K562 (cell line): ENCODE results near the gene PRKCSH. TPM values are rescaled to one million over a fixed set of nuclear protein-coding genes. Genes with fewer than 3 reads are reported as not detected.
A peak's percentile ranks its signal among the peaks of the same experiment; 100 is the strongest.

Experiments
- ADNP ChIP-seq: fragments of 200-800 bp; sonication (Bioruptor generic); IDR thresholded peaks from 2 replicates; pipeline ENCODE4 v1.6.1; 2016; ENCODE audit warnings: missing genetic modification characterization, missing compliant biosample characterization
- ARID1B ChIP-seq: fragments of 450-650 bp; IDR thresholded peaks from 2 replicates; pipeline ENCODE4 v1.6.1; 2016; ENCODE audit warnings: antibody characterized with exemption, mild to moderate bottlenecking, inconsistent platforms
- ATF1 ChIP-seq, 2 experiments: fragments of 450-650 bp in 1 of 2; IDR thresholded peaks; 2 replicates each; pipeline ENCODE4 v1.6.1; 2016; ENCODE audit warnings: missing compliant biosample characterization in 1 of 2, missing genetic modification characterization in 1 of 2
- CBFA2T2 ChIP-seq: fragments of 450-650 bp; conservative IDR thresholded peaks from 2 replicates; pipeline ENCODE4 v1.6.1; 2017; ENCODE audit warnings: mild to moderate bottlenecking
- CCNT2 ChIP-seq: IDR thresholded peaks from 2 replicates; pipeline ENCODE4 v1.6.1; 2011; ENCODE audit warnings: borderline replicate concordance, low read depth, mild to moderate bottlenecking, moderate library complexity, mixed read lengths, low read length; ENCODE audit not compliant: insufficient read length; ENCODE audit errors: extremely low read depth
- CREB1 ChIP-seq, 2 experiments: sonication (generic) in 1 of 2; formaldehyde crosslinking in 1 of 2; IDR thresholded peaks; 2 replicates each; pipeline versions ENCODE4 v1.6.1 to v1.8.0; 2012 to 2022; ENCODE audit warnings: inconsistent platforms in 1 of 2, mild to moderate bottlenecking in 1 of 2, missing genetic modification reagents in 1 of 2, moderate library complexity in 1 of 2
- CTBP1 ChIP-seq: fragments of 450-650 bp; IDR thresholded peaks from 2 replicates; pipeline ENCODE4 v1.6.1; 2016; ENCODE audit warnings: borderline replicate concordance
- FOXP1 ChIP-seq: sonication (generic); formaldehyde crosslinking; IDR thresholded peaks from 2 replicates; pipeline ENCODE4 v1.8.0; 2022; ENCODE audit warnings: mild to moderate bottlenecking, missing genetic modification reagents
- HMG20B ChIP-seq: fragments of 250-450 bp; sonication (Bioruptor Pico); IDR thresholded peaks from 2 replicates; pipeline ENCODE4 v1.5.0; 2021; ENCODE audit warnings: mild to moderate bottlenecking
- JUND ChIP-seq, 2 experiments: IDR thresholded peaks; 2 replicates in 1 of 2; 3 replicates in 1 of 2; pipeline ENCODE4 v1.6.1; 2011; ENCODE audit warnings: borderline replicate concordance in 2 of 2, low read depth in 2 of 2, low read length in 2 of 2, improper control_type of control experiment in 1 of 2, missing biosample characterization in 1 of 2, missing genetic modification characterization in 1 of 2, missing genetic modification reagents in 1 of 2
- KLF1 ChIP-seq: fragments of 450-650 bp; IDR thresholded peaks from 2 replicates; pipeline ENCODE4 v1.6.1; 2016; ENCODE audit warnings: missing genetic modification characterization, missing compliant biosample characterization
- PHF8 ChIP-seq: fragments of 200-600 bp; sonication (generic); IDR thresholded peaks from 2 replicates; pipeline ENCODE4 v1.6.1; 2012; ENCODE audit warnings: mixed run types, mild to moderate bottlenecking, inconsistent platforms, low read length, moderate library complexity, borderline replicate concordance
- PRMT5 ChIP-seq: sonication (generic); formaldehyde crosslinking; IDR thresholded peaks from 2 replicates; pipeline ENCODE4 v1.5.0; 2020; ENCODE audit warnings: missing genetic modification reagents
- SAP30 ChIP-seq: fragments of 200-600 bp; sonication (generic); IDR thresholded peaks from 2 replicates; pipeline ENCODE4 v1.6.1; 2012; ENCODE audit warnings: borderline replicate concordance, low read depth, mild to moderate bottlenecking, moderate library complexity, low read length, control low read depth, inconsistent platforms; ENCODE audit not compliant: insufficient read depth, poor library complexity, severe bottlenecking
- SRF ChIP-seq, 2 experiments: fragments of 250-450, 450-650 bp in 1 of 2; sonication (Bioruptor Pico) in 1 of 2; sonication (generic) in 1 of 2; formaldehyde crosslinking; IDR thresholded peaks; 2 replicates each; pipeline versions ENCODE4 v1.5.0 to v1.5.1; 2020 to 2022; ENCODE audit warnings: mild to moderate bottlenecking in 1 of 2, missing genetic modification reagents in 1 of 2
- STAT5A ChIP-seq: IDR thresholded peaks from 2 replicates; pipeline ENCODE4 v1.6.1; 2012; ENCODE audit warnings: low read length, inconsistent platforms, borderline replicate concordance
- USF2 ChIP-seq: sonication (generic); formaldehyde crosslinking; IDR thresholded peaks from 2 replicates; pipeline ENCODE4 v1.5.0; 2020; ENCODE audit warnings: missing genetic modification reagents
- ZNF197 ChIP-seq: fragments of 200-800 bp; sonication (Bioruptor generic); IDR thresholded peaks from 2 replicates; pipeline ENCODE4 v1.6.1; 2016; ENCODE audit warnings: low read depth, missing genetic modification characterization, missing compliant biosample characterization
- ZNF764 ChIP-seq: fragments of 250-450 bp; sonication (Bioruptor Pico); IDR thresholded peaks from 2 replicates; pipeline ENCODE4 v1.4.0; 2020; ENCODE audit warnings: low read depth, mild to moderate bottlenecking, moderate library complexity
- ZNF766 ChIP-seq: fragments of 200-800 bp; sonication (Bioruptor generic); conservative IDR thresholded peaks from 2 replicates; pipeline ENCODE4 v1.6.1; 2016; ENCODE audit warnings: missing genetic modification characterization, missing compliant biosample characterization
- polyA plus RNA-seq, 8 experiments: library from polyadenylated mRNA; depleted of rRNA in 4 of 8; stranded (reverse) in 5 of 8; unstranded in 3 of 8; fragments of >200 nt; fragmentation: Nextera tagmentation in 2 of 8; fragmentation: Illumina TruSeq in 1 of 8; extraction: Ambion mirVana in 2 of 8; extraction: Trizol in 1 of 8; gene quantifications; 2 replicates each; pipeline versions ENCODE4 v1.2.1 to v1.2.3, GENCODE V29; 2011 to 2014; ENCODE audit warnings: inconsistent platforms in 1 of 8, missing spikeins in 1 of 8
- total RNA-seq, 7 experiments: library from RNA; depleted of rRNA in 6 of 7; stranded (reverse); fragments of >200 nt in 6 of 7; fragmentation: Illumina TruSeq in 2 of 7; extraction: Trizol in 2 of 7; gene quantifications; 2 replicates each; pipeline versions ENCODE4 v1.2.1 to v1.2.3, GENCODE V29; 2011 to 2021; ENCODE audit warnings: low replicate concordance in 1 of 7
- TF ChIP-seq, protein P1 (sequence below): sonication (generic); formaldehyde crosslinking; IDR thresholded peaks from 2 replicates; pipeline ENCODE4 v1.8.0; 2022; ENCODE audit warnings: mild to moderate bottlenecking, missing genetic modification reagents

The PRKCSH gene
- total and polyA plus RNA-seq, 9 of the 15 experiments (the other 6 are each of a cell fraction or from before 2014, with no cell fraction given), result 2.3 to 297 (median 48.1) TPM

DNA sequence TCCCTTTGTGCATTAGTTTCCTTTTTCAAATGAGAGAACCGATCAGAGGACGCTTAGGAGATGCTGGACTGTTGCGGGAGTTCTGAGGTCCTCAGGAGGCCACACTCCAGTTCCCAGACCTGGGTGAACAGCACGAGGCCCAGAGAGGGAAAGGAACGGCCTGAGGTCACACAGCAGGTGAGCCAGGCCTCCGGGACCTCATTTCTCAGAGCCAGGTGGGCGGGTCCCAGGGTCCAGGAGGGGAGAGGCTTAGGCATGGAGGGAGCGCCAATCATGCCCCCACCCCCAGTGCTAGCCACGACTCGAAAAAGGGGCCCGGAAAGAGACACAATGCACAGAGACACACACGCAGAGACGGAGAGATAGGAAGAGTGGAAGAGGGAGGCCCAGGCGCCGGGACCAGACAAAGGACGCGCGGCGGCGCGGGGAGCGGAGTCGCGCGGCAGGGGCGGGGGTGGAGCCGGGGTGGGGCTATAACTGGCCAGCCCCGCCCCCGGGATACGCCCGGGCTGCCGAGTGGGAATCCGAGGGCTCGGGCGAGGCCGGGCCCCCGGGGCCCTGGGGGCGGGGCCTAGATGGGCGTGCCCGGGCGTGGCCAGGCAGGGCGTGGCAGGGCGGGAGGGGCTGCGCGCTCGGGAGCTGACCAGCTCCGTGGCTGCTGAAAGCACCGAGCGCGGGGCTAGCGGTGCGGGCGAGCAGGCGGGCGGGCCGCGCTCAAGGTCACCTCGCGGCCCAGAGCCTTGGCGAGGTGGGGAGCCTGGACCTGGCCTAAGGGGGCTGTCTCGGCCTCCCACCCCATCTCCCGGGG, 43.9 kb downstream of the PRKCSH start (continued):
- TF ChIP-seq ATF1 (CRISPR knock-in tag; IDR thresholded peaks at IDR 0.05), result 0 out of 2 replicates have a peak, but pooled peaks have one; percentile 14
- TF ChIP-seq ATF1 (tag; IDR thresholded peaks at IDR 0.05), result no peak
- TF ChIP-seq ZNF764, result no peak
- peak; percentile 29; the same call in 1 of the 2 replicates for TF ChIP-seq CREB1 (IDR thresholded peaks at IDR 0.05)
- peak; percentile 73; the same call in 1 of the 2 replicates for TF ChIP-seq CREB1 (CRISPR knock-in tag; IDR thresholded peaks at IDR 0.05)
- TF ChIP-seq ZNF197, result no peak
- peak; percentile 52; the same call in 1 of the 2 replicates for TF ChIP-seq ZNF766 (CRISPR knock-in tag)
- peak; percentile 96 for TF ChIP-seq KLF1
- TF ChIP-seq CTBP1, result peak; percentile 84
- TF ChIP-seq SAP30, result peak; percentile 69
- 0 out of 2 replicates have a peak, but pooled peaks have one; percentile 24 for TF ChIP-seq ARID1B
- TF ChIP-seq STAT5A, result no peak
- 0 out of 2 replicates have a peak, but pooled peaks have one; percentile 4 for TF ChIP-seq JUND (IDR thresholded peaks at IDR 0.05; ENCODE audit: borderline replicate concordance, low read depth, low read length)
- TF ChIP-seq JUND (tag; IDR thresholded peaks at IDR 0.05; ENCODE audit: borderline replicate concordance, low read depth, low read length), result peak; percentile 6; the same call in 1 of the 3 replicates
- TF ChIP-seq ADNP (tag), result peak; percentile 57; the same call in 1 of the 2 replicates
- TF ChIP-seq HMG20B (CRISPR knock-in tag), result no peak
- peak; percentile 91 for TF ChIP-seq PRMT5 (CRISPR knock-in tag)
- peak in 1 of 2 experiments; percentile 50; a peak in 1 of 4 replicates for TF ChIP-seq SRF (CRISPR knock-in tag; IDR thresholded peaks at IDR 0.05)
- TF ChIP-seq, protein P1, sequence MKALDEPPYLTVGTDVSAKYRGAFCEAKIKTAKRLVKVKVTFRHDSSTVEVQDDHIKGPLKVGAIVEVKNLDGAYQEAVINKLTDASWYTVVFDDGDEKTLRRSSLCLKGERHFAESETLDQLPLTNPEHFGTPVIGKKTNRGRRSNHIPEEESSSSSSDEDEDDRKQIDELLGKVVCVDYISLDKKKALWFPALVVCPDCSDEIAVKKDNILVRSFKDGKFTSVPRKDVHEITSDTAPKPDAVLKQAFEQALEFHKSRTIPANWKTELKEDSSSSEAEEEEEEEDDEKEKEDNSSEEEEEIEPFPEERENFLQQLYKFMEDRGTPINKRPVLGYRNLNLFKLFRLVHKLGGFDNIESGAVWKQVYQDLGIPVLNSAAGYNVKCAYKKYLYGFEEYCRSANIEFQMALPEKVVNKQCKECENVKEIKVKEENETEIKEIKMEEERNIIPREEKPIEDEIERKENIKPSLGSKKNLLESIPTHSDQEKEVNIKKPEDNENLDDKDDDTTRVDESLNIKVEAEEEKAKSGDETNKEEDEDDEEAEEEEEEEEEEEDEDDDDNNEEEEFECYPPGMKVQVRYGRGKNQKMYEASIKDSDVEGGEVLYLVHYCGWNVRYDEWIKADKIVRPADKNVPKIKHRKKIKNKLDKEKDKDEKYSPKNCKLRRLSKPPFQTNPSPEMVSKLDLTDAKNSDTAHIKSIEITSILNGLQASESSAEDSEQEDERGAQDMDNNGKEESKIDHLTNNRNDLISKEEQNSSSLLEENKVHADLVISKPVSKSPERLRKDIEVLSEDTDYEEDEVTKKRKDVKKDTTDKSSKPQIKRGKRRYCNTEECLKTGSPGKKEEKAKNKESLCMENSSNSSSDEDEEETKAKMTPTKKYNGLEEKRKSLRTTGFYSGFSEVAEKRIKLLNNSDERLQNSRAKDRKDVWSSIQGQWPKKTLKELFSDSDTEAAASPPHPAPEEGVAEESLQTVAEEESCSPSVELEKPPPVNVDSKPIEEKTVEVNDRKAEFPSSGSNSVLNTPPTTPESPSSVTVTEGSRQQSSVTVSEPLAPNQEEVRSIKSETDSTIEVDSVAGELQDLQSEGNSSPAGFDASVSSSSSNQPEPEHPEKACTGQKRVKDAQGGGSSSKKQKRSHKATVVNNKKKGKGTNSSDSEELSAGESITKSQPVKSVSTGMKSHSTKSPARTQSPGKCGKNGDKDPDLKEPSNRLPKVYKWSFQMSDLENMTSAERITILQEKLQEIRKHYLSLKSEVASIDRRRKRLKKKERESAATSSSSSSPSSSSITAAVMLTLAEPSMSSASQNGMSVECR, result peak; percentile 98
- TF ChIP-seq CBFA2T2, result no peak
- peak; percentile 79 for TF ChIP-seq FOXP1 (CRISPR knock-in tag)
- TF ChIP-seq CCNT2, result peak; percentile 88
- TF ChIP-seq USF2 (CRISPR knock-in tag), result peak; percentile 23; the same call in 1 of the 2 replicates
- no peak for TF ChIP-seq PHF8
